ENCODE measurements around the gene HSPA4.

Gene HSPA4

GRCh38 chr5:133123297-133123696 is 71.5 kb downstream of the HSPA4 start:
- TF ChIP-seq FOXP2 (optimal IDR thresholded peaks at IDR 0.05; ENCODE audit: borderline replicate concordance, extremely low read depth, extremely low read length, insufficient read depth) (no peak), REST (IDR thresholded peaks at IDR 0.05; ENCODE audit: insufficient read depth in 1 of 2, low read depth in 2 of 2, low read length in 2 of 2) (no peak), POLR2AphosphoS5 (IDR thresholded peaks at IDR 0.05; ENCODE audit: low read depth, low read length) (no peak), TAF1 (IDR thresholded peaks at IDR 0.05; ENCODE audit: borderline replicate concordance, insufficient read depth, low read length) (no peak), SIN3A (IDR thresholded peaks at IDR 0.05; ENCODE audit: borderline replicate concordance, insufficient read depth, low read length) (no peak)

DNA sequence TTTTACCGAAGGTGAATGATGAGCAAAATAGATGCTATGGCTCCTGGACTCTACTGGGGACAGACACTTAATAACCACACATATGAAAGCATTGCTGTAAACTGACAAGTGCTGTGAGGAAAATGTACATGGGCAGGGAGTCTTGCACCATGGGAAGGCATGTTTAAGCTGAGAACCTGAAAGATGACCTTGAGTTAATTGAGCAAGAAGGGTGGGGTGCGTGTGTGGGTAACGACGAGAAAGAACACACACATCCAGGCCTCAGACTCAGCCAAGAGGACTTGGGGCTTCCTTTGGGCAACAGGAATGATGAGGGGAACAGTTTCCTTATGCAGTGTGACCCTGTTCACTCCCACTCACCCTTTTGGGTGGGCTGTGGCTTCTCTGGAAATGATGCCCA is 73.1 kb downstream of the HSPA4 start:
- no peak for TF ChIP-seq TAF1 (IDR thresholded peaks at IDR 0.05; ENCODE audit: borderline replicate concordance, insufficient read depth, low read length)
- TF ChIP-seq POLR2AphosphoS5 (IDR thresholded peaks at IDR 0.05; ENCODE audit: low read depth, low read length), result no peak
- TF ChIP-seq FOXP2 (optimal IDR thresholded peaks at IDR 0.05; ENCODE audit: borderline replicate concordance, extremely low read depth, extremely low read length, insufficient read depth), result no peak
- TF ChIP-seq SIN3A (IDR thresholded peaks at IDR 0.05; ENCODE audit: borderline replicate concordance, insufficient read depth, low read length), result no peak
- TF ChIP-seq REST (IDR thresholded peaks at IDR 0.05; ENCODE audit: insufficient read depth in 1 of 2, low read depth in 2 of 2, low read length in 2 of 2), result no peak

DNA sequence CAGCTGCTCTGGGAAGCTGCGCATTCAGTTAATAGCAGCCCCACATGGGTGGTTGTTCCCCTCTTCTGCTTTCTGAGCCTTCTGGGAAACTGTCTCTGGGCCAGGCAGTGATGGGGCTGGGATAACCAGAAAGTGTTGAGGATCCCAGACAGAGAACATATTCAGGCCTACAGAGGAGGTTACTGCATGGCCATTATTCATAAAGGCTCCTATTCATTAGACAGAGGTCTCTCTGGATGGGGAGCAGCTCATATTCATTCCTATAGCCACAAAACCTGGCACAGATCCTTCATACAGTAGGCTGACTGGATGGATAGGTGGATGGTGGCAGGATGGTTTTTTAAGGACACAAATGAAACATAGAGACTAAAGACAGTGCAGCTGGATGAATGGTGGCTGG is 76.3 kb downstream of the HSPA4 start:
- TF ChIP-seq POLR2AphosphoS5 (IDR thresholded peaks at IDR 0.05; ENCODE audit: low read depth, low read length), result no peak
- no peak for TF ChIP-seq FOXP2 (optimal IDR thresholded peaks at IDR 0.05; ENCODE audit: borderline replicate concordance, extremely low read depth, extremely low read length, insufficient read depth)
- TF ChIP-seq TAF1 (IDR thresholded peaks at IDR 0.05; ENCODE audit: borderline replicate concordance, insufficient read depth, low read length), result no peak
- TF ChIP-seq REST (IDR thresholded peaks at IDR 0.05; ENCODE audit: insufficient read depth in 1 of 2, low read depth in 2 of 2, low read length in 2 of 2), result no peak
- no peak for TF ChIP-seq SIN3A (IDR thresholded peaks at IDR 0.05; ENCODE audit: borderline replicate concordance, insufficient read depth, low read length)

DNA sequence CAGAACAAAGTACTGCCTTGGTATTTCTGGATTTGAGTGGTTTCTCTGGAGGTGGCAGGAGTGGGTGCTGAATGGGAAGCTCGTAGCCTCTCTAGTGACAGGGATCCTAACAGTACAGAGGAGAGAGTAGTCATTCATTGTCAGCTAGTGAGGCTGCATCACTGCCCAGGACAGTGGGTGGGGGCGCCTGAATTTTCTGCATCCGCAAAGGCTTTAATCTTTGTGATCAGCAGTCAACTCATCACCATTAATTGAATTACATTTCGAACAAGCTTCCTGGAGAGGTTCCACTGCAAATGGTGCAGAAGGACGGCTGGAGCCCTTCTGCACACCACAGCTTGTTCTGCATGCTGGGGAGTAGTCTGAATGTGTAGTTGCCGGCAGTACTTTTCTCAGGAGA is 77.5 kb downstream of the HSPA4 start:
- TF ChIP-seq POLR2AphosphoS5 (IDR thresholded peaks at IDR 0.05; ENCODE audit: low read depth, low read length), result no peak
- TF ChIP-seq FOXP2 (optimal IDR thresholded peaks at IDR 0.05; ENCODE audit: borderline replicate concordance, extremely low read depth, extremely low read length, insufficient read depth), result no peak
- no peak for TF ChIP-seq TAF1 (IDR thresholded peaks at IDR 0.05; ENCODE audit: borderline replicate concordance, insufficient read depth, low read length)
- TF ChIP-seq SIN3A (IDR thresholded peaks at IDR 0.05; ENCODE audit: borderline replicate concordance, insufficient read depth, low read length), result no peak
- TF ChIP-seq REST (IDR thresholded peaks at IDR 0.05; ENCODE audit: insufficient read depth in 1 of 2, low read depth in 2 of 2, low read length in 2 of 2), result no peak; a peak in 1 of 4 replicates

DNA sequence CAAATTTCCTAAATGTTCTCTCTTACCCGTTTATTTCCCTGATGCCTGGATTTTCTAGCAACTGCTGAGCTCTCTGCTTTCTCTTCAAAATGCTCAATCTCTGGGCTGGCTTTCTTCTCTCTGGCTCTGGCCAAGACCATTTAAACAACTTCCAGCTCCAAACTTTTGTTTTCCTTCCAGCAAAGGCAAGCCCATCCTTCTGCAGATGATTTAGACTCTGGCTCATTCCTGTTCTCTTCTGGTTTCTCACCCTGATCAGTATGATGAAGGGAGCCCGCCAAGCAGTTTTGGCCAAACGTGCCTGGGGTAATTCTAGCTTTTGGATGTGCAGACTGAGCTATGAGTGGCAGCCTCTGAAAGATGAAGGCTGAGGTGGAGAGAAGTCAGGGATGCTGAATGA is 78.1 kb downstream of the HSPA4 start:
- TF ChIP-seq POLR2AphosphoS5 (IDR thresholded peaks at IDR 0.05; ENCODE audit: low read depth, low read length) (no peak), TAF1 (IDR thresholded peaks at IDR 0.05; ENCODE audit: borderline replicate concordance, insufficient read depth, low read length) (no peak), SIN3A (IDR thresholded peaks at IDR 0.05; ENCODE audit: borderline replicate concordance, insufficient read depth, low read length) (no peak), REST (IDR thresholded peaks at IDR 0.05; ENCODE audit: insufficient read depth in 1 of 2, low read depth in 2 of 2, low read length in 2 of 2) (no peak), FOXP2 (optimal IDR thresholded peaks at IDR 0.05; ENCODE audit: borderline replicate concordance, extremely low read depth, extremely low read length, insufficient read depth) (no peak)
